Activated naive CD8-positive, alpha-beta T cell treated with anti-CD3 and anti-CD28 coated beads, Interleukin-2, amount 10 ng/mL, durations not matched to agents 7 days and 5 days (primary cell): ENCODE data around the gene VAV3. TPM values are rescaled to one million over a fixed set of nuclear protein-coding genes. Genes with fewer than 3 reads are reported as not detected.

Source experiments
- ATAC-seq: fragments of 150-1000 bp; cut with Tn5 transposase; one replicate; pipeline ENCODE4 v1.10.0; 2021; ENCODE audit warnings: low read depth, moderate library complexity
- POLR2A ChIA-PET: fragments of 350-600 bp; sonication (Branson Sonifier 250); formaldehyde crosslinking; loops from one replicate; lab custom pipeline; 2021; ENCODE audit warnings: antibody characterized with exemption; lab: Charles Lee
- DNase-seq: peaks from one replicate; pipeline ENCODE4 v3.0.0; 2021
- H3K27ac Mint-ChIP-seq: one replicate; pipeline ENCODE4 v1.8.0; 2022; ENCODE audit warnings: mild to moderate bottlenecking, mixed read lengths
- H3K27me3 Mint-ChIP-seq: one replicate; pipeline ENCODE4 v1.8.0; 2022; ENCODE audit warnings: mild to moderate bottlenecking, moderate library complexity, mixed read lengths
- H3K36me3 Mint-ChIP-seq: one replicate; pipeline ENCODE4 v1.8.0; 2021; ENCODE audit warnings: mild to moderate bottlenecking, mixed read lengths
- H3K4me1 Mint-ChIP-seq: one replicate; pipeline ENCODE4 v1.8.0; 2021; ENCODE audit warnings: mixed read lengths
- H3K4me3 Mint-ChIP-seq: one replicate; pipeline ENCODE4 v1.8.0; 2022; ENCODE audit warnings: mild to moderate bottlenecking, moderate library complexity, mixed read lengths
- H3K9me3 Mint-ChIP-seq: one replicate; pipeline ENCODE4 v1.8.0; 2021; ENCODE audit warnings: mixed read lengths
- total RNA-seq, 2 experiments: library from RNA; stranded (reverse); gene quantifications; one replicate each; pipeline ENCODE4 v1.2.3, GENCODE V29; 2021

Gene VAV3
- total RNA-seq, 2 experiments from 2014 or later: 6.9 to 7.8 TPM

DNA sequence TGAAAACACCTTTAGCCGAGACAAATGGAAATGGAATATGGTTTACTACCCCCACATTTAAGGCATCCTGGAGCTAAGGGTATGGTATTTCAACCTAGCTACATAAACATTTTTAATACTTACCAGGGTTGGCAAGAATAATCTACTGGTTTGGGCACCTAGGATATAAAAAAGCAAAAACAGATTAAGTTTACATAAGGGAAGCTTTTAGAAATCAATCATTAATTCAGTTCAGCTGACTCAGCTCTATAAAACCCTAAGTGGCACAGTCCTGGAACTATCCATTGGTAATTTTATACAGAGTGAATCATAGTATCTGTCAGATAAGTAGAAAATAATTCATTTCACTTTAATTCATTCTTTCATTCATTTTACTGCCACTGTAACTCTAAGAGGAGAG lies 355.2 kb downstream of the VAV3 start:
- no peak for DNase-seq
- no peak for ATAC-seq
- no peak overlapping the region for H3K27ac Mint-ChIP-seq
- peaks cover 6% of the 10 kb centered on the region for H3K36me3 Mint-ChIP-seq
- no peaks in the 10 kb centered on the region for H3K4me1 Mint-ChIP-seq
- H3K27me3 Mint-ChIP-seq: no peaks in the 10 kb centered on the region
- peaks cover 4% of the 10 kb centered on the region for H3K9me3 Mint-ChIP-seq
- H3K4me3 Mint-ChIP-seq: no peak overlapping the region
- POLR2A ChIA-PET: no interaction called here

DNA sequence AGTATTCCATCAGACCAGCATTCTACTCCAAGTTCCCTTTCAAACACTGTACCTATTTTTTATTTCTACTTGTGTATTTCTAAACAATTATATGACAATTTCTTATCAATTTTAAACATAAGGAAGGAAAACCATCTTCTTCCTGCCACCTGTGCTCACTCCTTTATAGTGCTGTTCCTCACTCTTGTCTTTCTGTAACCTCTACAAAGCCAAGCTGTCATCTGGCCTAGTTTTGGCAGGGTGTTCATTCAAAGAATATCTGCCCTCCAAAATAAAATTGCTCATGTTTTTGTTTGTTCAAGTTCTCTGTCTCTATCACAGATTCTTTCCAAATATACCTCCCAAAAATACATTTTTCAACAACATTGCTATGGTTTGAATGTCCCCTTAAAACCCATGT lies 360.2 kb downstream of the VAV3 start:
- Mint-ChIP-seq H3K9me3 (peaks cover 2% of the 10 kb centered on the region), H3K4me3 (no peak overlapping the region), H3K36me3 (no peaks in the 10 kb centered on the region), H3K27ac (no peak overlapping the region), H3K4me1 (no peaks in the 10 kb centered on the region), H3K27me3 (no peaks in the 10 kb centered on the region)
- POLR2A ChIA-PET: no interaction called here
- no peak for ATAC-seq
- DNase-seq: no peak

DNA sequence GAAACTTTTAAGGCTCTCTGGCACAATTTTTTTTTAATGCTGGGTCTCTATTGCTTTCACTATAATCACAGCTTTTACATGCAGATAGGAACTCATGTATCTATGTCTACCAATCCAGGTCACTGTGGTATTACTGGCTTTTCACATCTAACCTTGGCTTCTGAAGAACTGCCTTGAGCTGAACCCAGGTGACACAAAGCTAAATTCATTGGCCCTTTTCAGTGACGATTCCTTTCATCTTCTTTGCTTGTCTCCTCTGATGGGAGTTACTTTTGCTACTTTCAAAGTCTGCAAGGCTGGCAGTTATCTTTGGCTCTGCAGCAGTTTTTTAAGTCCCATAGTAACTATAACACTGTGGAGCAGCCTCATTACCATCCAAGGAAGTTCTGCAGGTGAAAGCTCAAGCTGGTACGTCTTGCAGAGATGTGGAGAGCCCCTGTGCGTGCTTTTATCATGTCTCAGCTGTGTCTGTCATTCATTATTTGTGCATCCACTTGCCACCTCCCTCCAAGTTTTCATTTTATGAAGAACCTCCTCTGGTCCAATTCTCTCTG lies 364.3 kb downstream of the VAV3 start:
- Mint-ChIP-seq H3K27me3 (no peaks in the 10 kb centered on the region), H3K4me1 (no peaks in the 10 kb centered on the region), H3K9me3 (no peaks in the 10 kb centered on the region), H3K27ac (no peak overlapping the region), H3K36me3 (no peaks in the 10 kb centered on the region), H3K4me3 (no peak overlapping the region)
- DNase-seq (no peak), ATAC-seq (no peak)
- POLR2A ChIA-PET: no interaction called here

DNA sequence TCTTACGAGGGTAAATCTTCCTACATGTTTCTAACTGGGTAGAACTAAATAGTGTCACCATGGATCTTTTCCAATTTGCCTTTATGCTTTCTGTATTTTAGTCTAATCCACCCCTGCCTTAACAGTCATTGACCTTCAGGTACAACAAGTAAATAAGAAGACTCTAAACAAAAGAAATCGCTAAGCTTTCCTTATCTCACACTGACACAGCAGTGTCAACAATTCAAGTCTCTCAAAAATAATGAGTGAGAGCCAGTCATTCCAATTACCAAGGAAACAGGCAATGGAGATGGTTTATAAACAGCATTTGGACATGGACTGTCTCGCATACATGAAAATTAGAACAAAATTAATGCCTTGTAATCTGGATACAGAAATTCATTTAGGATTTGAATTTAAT lies 365.8 kb downstream of the VAV3 start:
- DNase-seq (no peak), ATAC-seq (no peak)
- POLR2A ChIA-PET: no interaction called here
- H3K36me3 Mint-ChIP-seq: no peaks in the 10 kb centered on the region
- no peaks in the 10 kb centered on the region for H3K27me3 Mint-ChIP-seq
- H3K4me3 Mint-ChIP-seq: no peak overlapping the region
- H3K27ac Mint-ChIP-seq: no peak overlapping the region
- H3K9me3 Mint-ChIP-seq: no peaks in the 10 kb centered on the region
- no peaks in the 10 kb centered on the region for H3K4me1 Mint-ChIP-seq

DNA sequence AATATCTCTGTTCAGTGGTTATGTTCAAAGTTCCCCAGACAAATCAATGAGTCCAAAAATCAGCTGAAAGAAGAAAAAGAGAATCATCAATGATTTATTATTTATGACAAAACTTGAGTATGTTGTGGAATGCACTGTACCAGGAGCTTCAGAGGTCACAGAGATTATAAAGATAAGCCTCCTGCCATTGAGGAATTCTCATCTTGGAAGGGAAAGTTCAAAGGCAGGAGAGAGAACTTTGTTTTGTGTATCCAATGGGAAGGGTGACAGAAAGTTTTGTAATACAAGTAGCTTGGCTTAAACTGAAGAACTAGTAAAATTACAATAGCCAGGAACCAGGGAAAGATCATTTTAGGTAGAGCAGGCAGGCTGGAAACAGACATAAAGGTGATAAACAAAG lies 367.7 kb downstream of the VAV3 start:
- POLR2A ChIA-PET: no interaction called here
- no peak for DNase-seq
- Mint-ChIP-seq H3K9me3 (no peaks in the 10 kb centered on the region), H3K4me3 (no peak overlapping the region), H3K27me3 (no peaks in the 10 kb centered on the region), H3K36me3 (no peaks in the 10 kb centered on the region), H3K27ac (no peak overlapping the region), H3K4me1 (peaks cover 2% of the 10 kb centered on the region)
- ATAC-seq: no peak

DNA sequence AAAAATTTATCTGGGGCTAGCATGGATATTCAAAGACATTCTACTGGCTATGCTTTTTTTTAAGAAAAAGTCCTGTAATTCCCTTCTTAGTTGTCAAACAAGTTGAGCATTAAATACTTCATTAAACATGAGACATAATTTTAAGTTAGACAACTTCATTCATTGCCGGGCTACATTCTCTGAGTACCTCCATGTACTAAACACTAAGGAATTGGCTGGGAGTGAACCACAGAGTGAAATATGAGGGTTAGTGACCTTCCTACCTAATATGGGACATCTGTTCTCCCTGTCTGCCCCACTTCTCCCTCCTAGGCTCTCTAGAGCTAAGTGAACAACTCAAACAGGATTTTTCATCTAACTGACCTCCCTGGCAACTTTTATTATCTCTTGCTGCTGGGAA lies 370.4 kb downstream of the VAV3 start:
- no peak overlapping the region for H3K4me3 Mint-ChIP-seq
- POLR2A ChIA-PET: no interaction called here
- DNase-seq (no peak), ATAC-seq (no peak)
- H3K36me3 Mint-ChIP-seq: no peaks in the 10 kb centered on the region
- H3K4me1 Mint-ChIP-seq: peaks cover 2% of the 10 kb centered on the region
- H3K27ac Mint-ChIP-seq: no peak overlapping the region
- H3K9me3 Mint-ChIP-seq: no peaks in the 10 kb centered on the region
- H3K27me3 Mint-ChIP-seq: no peaks in the 10 kb centered on the region

DNA sequence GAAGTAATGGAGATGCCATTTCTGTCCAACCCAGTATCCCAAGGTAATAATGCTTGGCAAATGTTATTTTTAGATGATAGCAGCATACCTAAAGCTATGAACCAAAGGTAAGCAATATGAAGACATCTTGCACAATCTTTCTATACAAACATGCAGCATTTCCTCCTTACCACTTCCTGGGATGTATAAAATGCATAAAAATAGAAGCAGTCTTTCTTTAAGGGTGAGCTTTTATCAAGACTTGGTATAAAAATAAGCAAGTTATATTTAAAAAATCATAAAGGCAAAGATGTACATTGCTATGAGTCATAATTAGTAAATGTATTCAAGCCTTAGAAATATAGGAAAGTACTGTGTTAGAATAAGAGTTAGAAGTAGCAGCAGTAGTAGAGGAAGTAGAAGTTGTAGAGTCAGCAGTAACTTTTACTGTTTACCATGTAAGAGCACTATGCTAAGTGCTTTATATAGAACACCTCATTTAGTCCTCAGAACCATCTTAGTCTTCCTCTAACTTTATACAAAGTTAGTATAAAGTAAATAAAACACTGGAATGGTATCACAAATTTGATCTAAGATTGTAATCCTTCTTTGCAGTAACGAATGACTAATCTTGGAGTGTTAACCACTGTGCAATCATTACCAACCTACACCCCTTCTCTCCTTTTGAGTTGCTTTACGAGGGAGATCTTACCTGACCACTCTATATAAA lies 371.3 kb downstream of the VAV3 start:
- H3K27ac Mint-ChIP-seq: no peak overlapping the region
- DNase-seq: no peak
- H3K36me3 Mint-ChIP-seq: no peaks in the 10 kb centered on the region
- H3K4me3 Mint-ChIP-seq: no peak overlapping the region
- H3K27me3 Mint-ChIP-seq: no peaks in the 10 kb centered on the region
- H3K9me3 Mint-ChIP-seq: no peaks in the 10 kb centered on the region
- no peak for ATAC-seq
- peaks cover 2% of the 10 kb centered on the region for H3K4me1 Mint-ChIP-seq
- POLR2A ChIA-PET: no interaction called here

DNA sequence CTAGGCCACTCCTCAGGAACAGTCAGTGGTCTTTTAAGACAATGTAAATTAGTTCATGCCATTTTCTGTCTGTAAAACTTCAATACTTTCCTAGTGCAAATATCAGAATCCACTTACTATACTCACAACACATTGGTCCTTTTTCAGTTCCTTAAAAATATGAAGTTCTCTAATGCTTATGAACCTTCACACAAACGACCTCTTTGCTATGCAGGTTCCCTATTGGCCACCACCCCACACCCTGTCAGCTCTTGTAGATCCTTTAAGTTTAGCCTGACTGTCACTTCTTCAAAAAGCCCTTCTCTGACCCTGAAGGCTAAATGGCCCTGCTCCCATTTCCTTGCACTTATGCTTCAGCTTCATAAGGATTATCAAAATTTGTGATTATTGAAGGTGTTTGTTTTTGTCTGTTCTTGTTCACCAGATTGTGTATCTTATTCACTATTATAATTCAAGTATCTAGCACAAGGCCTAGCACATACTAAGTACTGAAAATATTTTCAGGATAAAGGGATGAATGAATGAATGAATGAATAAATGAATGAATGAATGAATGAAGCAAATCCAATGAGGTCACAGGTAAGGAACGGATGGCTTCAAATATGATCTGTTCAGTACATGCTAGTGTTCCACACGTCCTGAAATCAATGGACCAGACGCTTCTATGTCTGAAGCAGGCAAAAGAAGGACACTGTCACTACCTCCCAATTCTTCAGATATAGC lies 373.9 kb downstream of the VAV3 start:
- no peak overlapping the region for H3K4me3 Mint-ChIP-seq
- no peak for ATAC-seq
- POLR2A ChIA-PET: no interaction called here

DNA sequence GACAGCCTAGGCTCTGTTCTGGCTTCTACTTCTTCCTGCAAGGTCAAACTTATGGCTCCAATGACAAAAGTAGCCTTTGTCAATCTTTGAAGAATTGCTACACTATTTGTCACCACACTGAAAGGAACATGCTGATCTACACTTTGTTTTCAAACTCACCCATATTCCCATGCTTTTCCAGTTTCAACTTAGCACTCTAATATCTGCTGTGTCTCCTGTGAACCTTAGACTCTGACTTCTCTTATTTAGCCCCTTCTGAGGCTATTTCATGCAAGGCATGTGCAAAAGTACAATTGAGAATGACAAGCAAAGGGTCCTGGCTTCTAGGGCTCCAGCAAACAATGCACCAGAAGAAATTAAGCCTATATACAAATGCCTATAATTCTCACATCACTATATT lies 374.9 kb downstream of the VAV3 start:
- no peak for ATAC-seq
- POLR2A ChIA-PET: no interaction called here
- H3K4me1 Mint-ChIP-seq: peaks cover 5% of the 10 kb centered on the region
- H3K9me3 Mint-ChIP-seq: no peaks in the 10 kb centered on the region
- no peaks in the 10 kb centered on the region for H3K36me3 Mint-ChIP-seq
- no peak overlapping the region for H3K27ac Mint-ChIP-seq
- no peak overlapping the region for H3K4me3 Mint-ChIP-seq
- no peak for DNase-seq
- H3K27me3 Mint-ChIP-seq: no peaks in the 10 kb centered on the region

More for the DNA sequence above, 373.9 kb downstream of the VAV3 start:
- Mint-ChIP-seq H3K27ac (no peak overlapping the region), H3K36me3 (no peaks in the 10 kb centered on the region), H3K4me1 (peaks cover 2% of the 10 kb centered on the region), H3K27me3 (no peaks in the 10 kb centered on the region), H3K9me3 (no peaks in the 10 kb centered on the region)
- no peak for DNase-seq

DNA sequence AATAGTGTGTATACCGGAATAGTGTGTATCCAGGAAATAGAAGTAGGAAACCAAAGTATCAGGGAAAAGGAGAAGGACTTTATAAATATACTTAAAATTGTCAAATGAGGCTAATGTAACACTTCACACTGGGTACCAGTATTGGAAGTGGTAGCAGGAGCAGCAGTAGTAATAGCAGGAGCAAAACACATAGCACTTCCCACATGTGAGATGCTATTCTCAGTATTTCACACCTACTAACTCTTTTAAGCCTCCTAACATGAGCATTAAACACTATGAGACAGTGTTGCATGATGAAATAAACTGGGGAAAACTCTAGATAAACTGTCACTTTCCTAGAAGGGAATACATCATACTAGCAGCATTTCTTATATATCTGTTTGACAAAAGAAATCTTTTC lies 376.7 kb downstream of the VAV3 start:
- no peaks in the 10 kb centered on the region for H3K36me3 Mint-ChIP-seq
- peaks cover 3% of the 10 kb centered on the region for H3K4me1 Mint-ChIP-seq
- DNase-seq: no peak
- H3K27ac Mint-ChIP-seq: no peak overlapping the region
- no peaks in the 10 kb centered on the region for H3K9me3 Mint-ChIP-seq
- ATAC-seq: no peak
- H3K4me3 Mint-ChIP-seq: no peak overlapping the region
- H3K27me3 Mint-ChIP-seq: no peaks in the 10 kb centered on the region
- POLR2A ChIA-PET: no interaction called here

DNA sequence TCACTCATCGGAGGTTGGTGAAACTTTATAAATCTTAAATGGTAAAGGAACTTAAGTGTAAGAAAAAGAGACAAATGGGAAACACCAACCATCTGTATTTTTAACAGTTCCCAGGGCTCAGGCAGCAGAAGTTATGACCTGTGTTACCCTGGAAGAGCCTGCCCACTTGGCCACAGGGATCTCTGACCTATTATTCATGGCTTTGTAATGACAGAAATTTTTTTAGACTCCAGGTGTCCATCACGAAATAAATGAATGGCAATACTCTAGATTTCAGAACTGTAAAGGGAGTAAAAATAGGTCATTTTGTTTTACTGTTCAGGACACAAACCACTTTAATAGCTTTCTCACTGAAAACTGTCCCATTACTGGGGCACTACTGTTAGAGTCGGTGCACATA lies 389.8 kb downstream of the VAV3 start:
- POLR2A ChIA-PET: no interaction called here
- Mint-ChIP-seq H3K4me1 (no peaks in the 10 kb centered on the region), H3K27me3 (no peaks in the 10 kb centered on the region), H3K36me3 (no peaks in the 10 kb centered on the region), H3K4me3 (no peak overlapping the region), H3K27ac (no peak overlapping the region), H3K9me3 (peaks cover 1% of the 10 kb centered on the region)
- DNase-seq (no peak), ATAC-seq (no peak)

DNA sequence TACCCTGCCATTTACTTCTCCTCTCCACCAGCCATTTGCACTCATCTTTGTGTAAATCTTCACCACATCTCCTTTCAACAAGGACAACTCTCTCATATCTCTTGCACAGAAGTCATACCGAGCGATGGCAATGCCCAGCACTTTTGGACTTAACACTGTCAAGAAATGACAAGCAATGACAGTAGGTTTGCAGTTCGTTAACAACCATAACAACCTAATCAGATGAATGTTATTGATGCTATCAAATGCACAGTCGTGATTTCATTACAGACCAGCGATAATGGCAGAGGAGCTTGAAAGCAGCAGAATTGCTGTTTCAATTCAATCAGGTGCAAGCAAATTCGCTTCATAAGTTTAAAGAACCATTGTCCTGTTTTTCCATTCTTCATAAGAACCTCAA lies 390.9 kb downstream of the VAV3 start:
- Mint-ChIP-seq H3K4me1 (no peaks in the 10 kb centered on the region), H3K27ac (no peak overlapping the region), H3K4me3 (no peak overlapping the region), H3K36me3 (no peaks in the 10 kb centered on the region), H3K9me3 (peaks cover 1% of the 10 kb centered on the region), H3K27me3 (no peaks in the 10 kb centered on the region)
- DNase-seq (no peak), ATAC-seq (no peak)
- POLR2A ChIA-PET: no interaction called here

DNA sequence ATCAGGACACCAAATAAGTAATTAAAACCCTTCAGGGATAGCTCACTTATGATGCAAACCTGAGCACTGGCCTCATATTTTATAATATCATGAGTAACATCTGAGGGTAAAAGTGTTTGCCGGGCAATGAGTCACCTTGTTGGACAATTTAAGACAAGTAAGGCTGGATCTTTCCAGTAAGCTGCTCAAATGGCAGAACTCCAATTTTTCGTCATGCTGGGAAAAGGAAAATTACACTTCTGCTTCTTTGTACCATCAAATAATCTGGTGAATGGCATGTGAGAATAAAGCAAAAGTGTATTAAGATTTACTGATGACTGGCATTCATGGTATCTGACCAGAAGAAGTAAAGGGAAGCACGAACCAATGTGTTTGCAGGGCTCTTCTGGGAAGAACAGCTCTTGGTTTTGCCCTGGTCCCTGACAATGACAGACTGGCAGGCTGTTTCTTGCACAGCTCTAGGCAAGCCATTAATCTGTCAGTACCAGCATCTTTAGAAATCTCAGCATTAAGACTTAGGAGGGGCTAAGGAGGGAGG lies 392.2 kb downstream of the VAV3 start:
- peaks cover 1% of the 10 kb centered on the region for H3K9me3 Mint-ChIP-seq
- DNase-seq (no peak), ATAC-seq (no peak)
- H3K4me1 Mint-ChIP-seq: no peaks in the 10 kb centered on the region
- POLR2A ChIA-PET: no interaction called here
- no peak overlapping the region for H3K4me3 Mint-ChIP-seq
- H3K36me3 Mint-ChIP-seq: no peaks in the 10 kb centered on the region
- no peaks in the 10 kb centered on the region for H3K27me3 Mint-ChIP-seq
- no peak overlapping the region for H3K27ac Mint-ChIP-seq

DNA sequence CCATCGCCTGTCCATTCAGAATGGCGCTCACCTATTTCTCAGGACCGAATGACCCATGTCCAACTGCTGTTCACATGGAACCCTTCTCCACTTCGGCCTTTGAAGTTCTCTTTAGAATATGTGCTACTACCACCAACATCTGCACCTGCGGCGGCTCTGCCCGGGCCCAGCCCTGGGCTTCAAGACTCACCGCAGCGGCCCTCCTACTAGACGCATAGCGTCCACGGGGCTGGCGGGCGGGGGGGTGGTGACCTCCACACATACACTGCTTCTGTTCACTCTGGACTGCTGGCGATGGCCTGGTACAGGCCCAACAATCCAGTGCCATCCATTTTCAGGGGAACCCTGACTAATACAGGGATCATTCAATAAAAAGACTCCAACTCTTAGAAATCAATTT lies 394.2 kb downstream of the VAV3 start:
- DNase-seq (no peak), ATAC-seq (no peak)
- POLR2A ChIA-PET: no interaction called here
- H3K36me3 Mint-ChIP-seq: no peaks in the 10 kb centered on the region
- H3K4me1 Mint-ChIP-seq: no peaks in the 10 kb centered on the region
- H3K27ac Mint-ChIP-seq: no peak overlapping the region
- H3K27me3 Mint-ChIP-seq: no peaks in the 10 kb centered on the region
- no peaks in the 10 kb centered on the region for H3K9me3 Mint-ChIP-seq
- no peak overlapping the region for H3K4me3 Mint-ChIP-seq
